Vagina (tissue), 2 donors: ENCODE results near the gene AHR.

Experiments used
- POLR2A ChIP-seq, 2 donors: fragments of 450-650 bp; IDR thresholded peaks; one replicate each; pipeline ENCODE4 v1.6.1; 2017; ENCODE audit warnings: antibody characterized with exemption in 2 of 2, mild to moderate bottlenecking in 2 of 2, moderate library complexity in 2 of 2
- POLR2AphosphoS5 ChIP-seq, 2 donors: sonication (generic); formaldehyde crosslinking; IDR thresholded peaks; one replicate each; pipeline ENCODE4 v1.9.0; 2017; ENCODE audit warnings: antibody characterized with exemption in 2 of 2, mild to moderate bottlenecking in 2 of 2, low read depth in 1 of 2; ENCODE audit not compliant: insufficient read depth in 1 of 2
- TF ChIP-seq, protein P1 (sequence below), 3 experiments: fragments of 450-650 bp in 2 of 3; fragments of 200-600 bp in 1 of 3; sonication (generic) in 1 of 3; IDR thresholded peaks; one replicate each; pipeline ENCODE4 v1.5.1; 2017 to 2019; ENCODE audit warnings: antibody characterized with exemption in 3 of 3, mild to moderate bottlenecking in 2 of 3, moderate library complexity in 2 of 3

DNA sequence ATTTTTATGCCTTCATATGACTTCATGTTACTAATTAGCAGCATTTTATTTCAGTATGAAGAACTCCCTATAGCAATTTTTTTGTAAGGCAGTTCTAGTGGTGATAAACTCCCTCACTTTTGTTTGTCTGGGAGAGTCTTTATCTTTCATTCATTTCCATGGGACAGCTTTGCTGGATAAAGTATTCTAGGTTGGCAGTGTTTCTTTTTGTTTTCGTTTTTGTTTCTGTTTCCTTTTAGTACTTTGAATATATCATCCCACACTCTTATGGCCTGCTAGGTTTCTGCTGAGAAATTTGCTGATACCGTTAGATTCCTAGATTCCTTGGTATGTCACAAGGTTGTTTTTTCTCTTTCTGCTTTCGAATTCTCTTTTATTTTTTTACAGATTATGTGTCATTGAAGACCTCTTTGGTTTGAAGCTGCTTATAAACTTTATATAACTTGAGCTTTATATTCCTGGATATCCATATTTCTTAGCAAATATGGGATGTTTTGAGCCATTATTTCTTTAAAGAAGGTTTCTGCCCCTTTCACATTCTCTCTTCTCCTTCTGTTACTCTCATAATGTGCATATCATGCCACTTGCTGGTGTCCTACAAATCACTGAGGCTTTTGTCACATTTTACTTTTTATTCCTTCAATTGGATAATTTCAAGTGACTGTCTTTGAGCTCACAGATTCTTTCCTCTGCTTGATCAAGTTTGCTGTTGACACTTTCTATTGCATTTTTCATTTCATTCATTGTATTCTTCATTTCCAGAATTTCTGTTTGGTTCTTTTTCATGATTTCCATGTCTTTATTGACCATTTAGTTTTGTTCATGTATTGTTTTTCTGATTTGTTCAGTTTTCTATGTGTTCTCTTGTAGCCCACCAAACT, 28.9 kb upstream of the AHR start:
- TF ChIP-seq, protein P1, sequence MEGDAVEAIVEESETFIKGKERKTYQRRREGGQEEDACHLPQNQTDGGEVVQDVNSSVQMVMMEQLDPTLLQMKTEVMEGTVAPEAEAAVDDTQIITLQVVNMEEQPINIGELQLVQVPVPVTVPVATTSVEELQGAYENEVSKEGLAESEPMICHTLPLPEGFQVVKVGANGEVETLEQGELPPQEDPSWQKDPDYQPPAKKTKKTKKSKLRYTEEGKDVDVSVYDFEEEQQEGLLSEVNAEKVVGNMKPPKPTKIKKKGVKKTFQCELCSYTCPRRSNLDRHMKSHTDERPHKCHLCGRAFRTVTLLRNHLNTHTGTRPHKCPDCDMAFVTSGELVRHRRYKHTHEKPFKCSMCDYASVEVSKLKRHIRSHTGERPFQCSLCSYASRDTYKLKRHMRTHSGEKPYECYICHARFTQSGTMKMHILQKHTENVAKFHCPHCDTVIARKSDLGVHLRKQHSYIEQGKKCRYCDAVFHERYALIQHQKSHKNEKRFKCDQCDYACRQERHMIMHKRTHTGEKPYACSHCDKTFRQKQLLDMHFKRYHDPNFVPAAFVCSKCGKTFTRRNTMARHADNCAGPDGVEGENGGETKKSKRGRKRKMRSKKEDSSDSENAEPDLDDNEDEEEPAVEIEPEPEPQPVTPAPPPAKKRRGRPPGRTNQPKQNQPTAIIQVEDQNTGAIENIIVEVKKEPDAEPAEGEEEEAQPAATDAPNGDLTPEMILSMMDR (IDR thresholded peaks at IDR 0.05): no peak
- no peak for TF ChIP-seq POLR2AphosphoS5 (IDR thresholded peaks at IDR 0.05; ENCODE audit: insufficient read depth in 1 of 2, low read depth in 1 of 2)
- no peak for TF ChIP-seq POLR2A (IDR thresholded peaks at IDR 0.05)
